Breast epithelium (tissue), 4 donors: Measurements from ENCODE around the gene HTR7. TPM values are rescaled to one million over a fixed set of nuclear protein-coding genes. Genes with fewer than 3 reads are reported as not detected.

Experiments
- DNase-seq, 2 donors: peaks; one replicate each; pipeline ENCODE4 v3.0.0-alpha.2; 2019; ENCODE audit warnings: low spot score in 2 of 2
- H3K27ac ChIP-seq, 2 donors: fragments of 200-600 bp; sonication (generic) in 1 of 2; one replicate each; pipeline ENCODE4 v1.5.1; 2016 to 2019; ENCODE audit warnings: mild to moderate bottlenecking in 1 of 2
- H3K27me3 ChIP-seq, 2 donors: fragments of 200-600 bp; sonication (generic) in 1 of 2; one replicate each; pipeline versions ENCODE4 v1.5.1 to v1.6.0; 2017 to 2019; ENCODE audit warnings: control low read depth in 1 of 2, mild to moderate bottlenecking in 1 of 2
- H3K36me3 ChIP-seq: fragments of 200-600 bp; one replicate; pipeline ENCODE4 v1.5.1; 2019
- H3K4me1 ChIP-seq, 2 donors: fragments of 200-600 bp; sonication (generic); one replicate each; pipeline ENCODE4 v1.5.1; 2016 to 2019; ENCODE audit warnings: control low read depth in 1 of 2
- H3K4me3 ChIP-seq, 3 donors: fragments of 200-600 bp; sonication (generic); 1 replicate in 2 of 3; 2 replicates in 1 of 3; pipeline ENCODE4 v1.5.1; 2016 to 2019; ENCODE audit warnings: mild to moderate bottlenecking in 3 of 3, moderate library complexity in 2 of 3
- H3K9me3 ChIP-seq, 2 donors: fragments of 200-600 bp; sonication (generic) in 1 of 2; one replicate each; pipeline ENCODE4 v1.5.1; 2016 to 2019; ENCODE audit warnings: control low read depth in 1 of 2
- CTCF ChIP-seq, 3 donors: fragments of 450-650 bp; IDR thresholded peaks; one replicate each; pipeline ENCODE4 v1.5.1; 2016 to 2017; ENCODE audit warnings: antibody characterized with exemption in 3 of 3, mild to moderate bottlenecking in 3 of 3, moderate library complexity in 3 of 3
- POLR2A ChIP-seq: fragments of 450-650 bp; IDR thresholded peaks from one replicate; pipeline ENCODE4 v1.6.1; 2016; ENCODE audit warnings: antibody characterized with exemption, mild to moderate bottlenecking, moderate library complexity
- POLR2AphosphoS5 ChIP-seq, 3 donors: sonication (generic); formaldehyde crosslinking; IDR thresholded peaks; one replicate each; pipeline ENCODE4 v1.6.1; 2017; ENCODE audit warnings: antibody characterized with exemption in 3 of 3
- intact Hi-C: fragments of 100-400 bp; cut with DNase I; formaldehyde crosslinking; loops from one replicate; pipeline ENCODE4 v1.15.1; 2023; ENCODE audit warnings: low total_unique reads
- total RNA-seq, 3 donors: library from RNA; depleted of rRNA; stranded (reverse); fragments of >200 nt; gene quantifications; one replicate each; pipeline ENCODE4 v1.1.0, GENCODE V29; 2016

HTR7 gene
- total RNA-seq, 3 donors from 2014 or later, result 0.66 to 1.8 (median 1.8) TPM

DNA sequence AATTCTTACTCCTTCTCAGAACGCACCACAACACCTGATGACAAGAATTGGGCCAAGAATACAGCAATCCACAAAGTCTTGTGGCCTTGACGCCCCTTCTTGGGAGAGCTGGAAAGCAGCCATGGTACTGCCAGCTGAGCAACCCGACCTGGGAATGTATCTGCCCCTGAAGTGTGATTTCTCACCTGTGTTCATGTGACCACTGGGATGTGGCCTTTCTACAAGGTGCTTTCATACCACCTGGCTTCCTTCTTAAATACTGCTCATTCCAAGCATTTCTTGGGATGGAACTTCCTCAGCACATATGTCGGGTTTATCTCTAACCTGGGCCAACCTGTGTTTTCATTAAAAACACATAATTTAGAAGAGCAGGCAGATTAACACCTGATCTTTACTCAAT, 72.1 kb downstream of the HTR7 start:
- no peaks in the 10 kb centered on the region for H3K36me3 ChIP-seq
- no peak overlapping the region for H3K27ac ChIP-seq
- H3K27me3 ChIP-seq, result no peaks in the 10 kb centered on the region
- no peak for DNase-seq
- no peaks in the 10 kb centered on the region for H3K9me3 ChIP-seq
- TF ChIP-seq CTCF (IDR thresholded peaks at IDR 0.05) (no peak), POLR2A (no peak), POLR2AphosphoS5 (IDR thresholded peaks at IDR 0.05) (no peak)
- intact Hi-C loops, result no loop called here
- H3K4me1 ChIP-seq, result no peaks in the 10 kb centered on the region
- H3K4me3 ChIP-seq, result no peak overlapping the region

DNA sequence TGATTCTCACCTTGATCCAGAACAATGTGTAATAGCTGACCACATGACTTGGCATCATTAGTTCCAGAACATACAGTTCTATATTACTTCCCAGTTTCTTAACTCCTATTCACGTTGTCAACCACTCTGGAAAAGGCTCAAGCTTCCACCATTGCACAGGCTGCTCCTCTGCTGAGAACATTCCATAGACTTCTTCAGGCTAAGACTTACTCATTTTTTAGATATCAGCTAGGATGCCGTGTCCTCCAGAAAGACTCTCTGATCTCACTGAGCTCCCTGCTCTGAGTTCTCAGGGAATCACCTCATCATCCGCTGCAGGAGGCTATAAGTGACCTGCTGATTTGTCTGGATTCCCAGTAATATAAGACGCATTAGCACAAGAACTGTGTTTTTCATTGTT, 73.1 kb downstream of the HTR7 start:
- intact Hi-C loops, result no loop called here
- Histone ChIP-seq H3K27ac (no peak overlapping the region), H3K9me3 (no peaks in the 10 kb centered on the region), H3K27me3 (no peaks in the 10 kb centered on the region), H3K36me3 (no peaks in the 10 kb centered on the region), H3K4me3 (no peak overlapping the region), H3K4me1 (no peaks in the 10 kb centered on the region)
- TF ChIP-seq POLR2A (no peak), POLR2AphosphoS5 (IDR thresholded peaks at IDR 0.05) (no peak), CTCF (IDR thresholded peaks at IDR 0.05) (no peak)
- DNase-seq, result no peak

- intact Hi-C loops, result no loop called here
- no peak overlapping the region for H3K27ac ChIP-seq
- no peaks in the 10 kb centered on the region for H3K4me1 ChIP-seq
- no peak for TF ChIP-seq POLR2A
- TF ChIP-seq CTCF (IDR thresholded peaks at IDR 0.05), result no peak
- no peak for TF ChIP-seq POLR2AphosphoS5 (IDR thresholded peaks at IDR 0.05)
- DNase-seq, result no peak
- H3K9me3 ChIP-seq, result no peaks in the 10 kb centered on the region
- no peaks in the 10 kb centered on the region for H3K27me3 ChIP-seq
- no peaks in the 10 kb centered on the region for H3K36me3 ChIP-seq
- H3K4me3 ChIP-seq, result no peak overlapping the region
Measured at GRCh38 chr10:90780488-90780887, 77.4 kb downstream of the HTR7 start.

DNA sequence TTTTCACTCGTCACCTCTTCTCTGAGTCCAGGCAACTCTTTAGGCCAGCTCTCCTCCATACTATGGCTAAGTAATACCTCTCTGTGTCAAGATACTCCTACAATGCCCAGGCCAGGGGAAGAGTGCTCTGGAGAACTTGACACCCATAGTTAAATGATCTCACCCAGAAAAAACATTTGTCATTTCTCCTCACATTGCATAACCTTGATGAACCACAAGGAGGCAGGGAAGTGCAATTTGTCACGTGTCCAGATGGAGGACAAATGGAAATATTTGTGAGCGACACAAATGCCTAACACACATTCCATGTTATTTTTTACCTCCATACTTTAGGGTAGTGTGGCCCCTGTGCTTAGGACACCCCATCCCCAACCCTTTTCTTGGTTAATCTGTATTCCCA, 78.3 kb downstream of the HTR7 start:
- Histone ChIP-seq H3K36me3 (no peaks in the 10 kb centered on the region), H3K4me1 (no peaks in the 10 kb centered on the region), H3K9me3 (no peaks in the 10 kb centered on the region), H3K27me3 (no peaks in the 10 kb centered on the region), H3K4me3 (no peak overlapping the region), H3K27ac (no peak overlapping the region)
- no peak for DNase-seq
- intact Hi-C loops, result no loop called here
- TF ChIP-seq POLR2A (no peak), CTCF (IDR thresholded peaks at IDR 0.05) (peak in 1 of 3 donors; percentile 9)

DNA sequence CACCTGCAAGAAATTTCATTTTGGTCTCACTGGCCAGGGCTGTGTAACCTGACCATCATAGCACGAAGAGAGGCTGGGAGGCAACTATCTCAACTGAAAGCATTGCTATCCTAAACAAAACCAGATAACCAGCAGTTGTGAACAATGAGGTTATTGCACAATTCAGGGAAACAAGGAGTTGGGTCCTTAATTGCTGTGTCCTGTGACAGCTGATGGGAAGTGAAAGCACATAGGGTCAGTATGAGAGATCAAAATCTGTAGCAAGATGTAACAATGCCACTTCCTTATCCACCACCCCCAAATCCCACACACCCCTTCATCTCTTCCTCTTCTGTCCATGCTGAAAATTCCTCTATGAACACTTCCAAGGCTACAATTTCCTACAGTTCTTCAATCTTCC, 80.2 kb downstream of the HTR7 start:
- Histone ChIP-seq H3K36me3 (no peaks in the 10 kb centered on the region), H3K27me3 (no peaks in the 10 kb centered on the region), H3K27ac (no peak overlapping the region), H3K9me3 (no peaks in the 10 kb centered on the region), H3K4me3 (no peak overlapping the region), H3K4me1 (no peaks in the 10 kb centered on the region)
- DNase-seq, result no peak
- intact Hi-C loops, result no loop called here
- TF ChIP-seq CTCF (IDR thresholded peaks at IDR 0.05) (no peak), POLR2A (no peak), POLR2AphosphoS5 (IDR thresholded peaks at IDR 0.05) (no peak)
